GM19395 (cell line): ENCODE measurements around the gene ARHGEF9.
A peak's percentile ranks its signal among the peaks of the same experiment; 100 is the strongest.
"Not testable (repeated sequence)": the region's sequence is repeated elsewhere in the genome, so short reads cannot be mapped to it uniquely, and the experiment has no call there.

ENCODE experiments used
- ATAC-seq: cut with Tn5 transposase; IDR thresholded peaks from one replicate; pipeline ENCODE4 v1.9.1; 2021; ENCODE audit warnings: mild to moderate bottlenecking, moderate library complexity; ENCODE audit not compliant: unreplicated experiment

ARHGEF9 gene

GRCh38 chrX:63784902-63785707 lies at the start of gene ARHGEF9:
TSS of gene ARHGEF9 (minus strand) at chrX:63785214. CDS start at chrX:63785145, 69 bp downstream.
- no peak for ATAC-seq

DNA sequence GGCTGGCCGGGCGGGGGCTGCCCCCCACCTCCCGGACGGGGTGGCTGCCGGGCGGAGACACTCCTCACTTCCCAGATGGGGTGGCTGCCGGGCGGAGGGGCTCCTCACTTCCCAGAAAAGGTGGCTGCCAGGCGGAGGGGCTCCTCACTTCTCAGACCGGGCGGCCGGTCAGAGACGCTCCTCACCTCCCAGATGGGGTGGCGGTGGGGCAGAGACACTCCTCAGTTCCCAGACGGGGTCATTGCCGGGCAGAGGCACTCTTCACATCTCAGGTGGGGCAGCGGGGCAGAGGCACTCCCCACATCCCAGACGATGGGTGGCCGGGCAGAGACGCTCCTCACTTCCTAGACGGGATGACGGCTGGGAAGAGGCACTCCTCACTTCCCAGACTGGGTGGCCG lies 40.4 kb upstream of the ARHGEF9 start:
- not testable (repeated sequence) for ATAC-seq

- no peak for ATAC-seq
These were observed 33.1 kb upstream of the ARHGEF9 start for GRCh38 chrX:63818156-63818555.

GRCh38 chrX:63817696-63818095 lies 32.7 kb upstream of the ARHGEF9 start:
- no peak for ATAC-seq

- ATAC-seq = no peak
These were observed 27.8 kb upstream of the ARHGEF9 start for GRCh38 chrX:63812823-63813222.

- ATAC-seq = no peak
These were observed 25.7 kb upstream of the ARHGEF9 start for GRCh38 chrX:63810746-63811145.

DNA sequence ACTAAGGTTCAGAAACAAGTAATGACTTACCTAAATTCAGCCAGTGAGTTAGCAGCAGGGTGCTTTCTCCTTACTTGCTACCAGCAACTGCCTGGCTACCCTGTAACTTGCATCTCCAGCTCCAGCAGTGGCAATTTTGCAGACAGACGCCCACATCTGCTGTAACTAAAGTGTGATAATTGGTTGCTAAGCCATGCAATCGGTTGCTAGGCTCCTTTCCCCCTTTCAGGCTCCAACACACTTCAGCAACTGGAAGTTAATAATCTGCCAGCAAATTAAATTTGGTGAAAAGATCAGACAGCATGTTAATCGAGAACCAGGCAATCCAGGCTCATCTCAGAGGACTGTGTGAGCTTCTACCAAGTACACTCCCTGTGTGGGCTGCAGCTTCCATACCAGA lies 24.2 kb upstream of the ARHGEF9 start:
- ATAC-seq = no peak

GRCh38 chrX:63795406-63795805 lies 10.4 kb upstream of the ARHGEF9 start:
- not testable (repeated sequence) for ATAC-seq

- ATAC-seq = no peak
These were observed 660 bp upstream of the ARHGEF9 start for GRCh38 chrX:63785708-63786040.

- ATAC-seq = no peak
These were observed 590 bp downstream of the ARHGEF9 start for GRCh38 chrX:63784346-63784901.

DNA sequence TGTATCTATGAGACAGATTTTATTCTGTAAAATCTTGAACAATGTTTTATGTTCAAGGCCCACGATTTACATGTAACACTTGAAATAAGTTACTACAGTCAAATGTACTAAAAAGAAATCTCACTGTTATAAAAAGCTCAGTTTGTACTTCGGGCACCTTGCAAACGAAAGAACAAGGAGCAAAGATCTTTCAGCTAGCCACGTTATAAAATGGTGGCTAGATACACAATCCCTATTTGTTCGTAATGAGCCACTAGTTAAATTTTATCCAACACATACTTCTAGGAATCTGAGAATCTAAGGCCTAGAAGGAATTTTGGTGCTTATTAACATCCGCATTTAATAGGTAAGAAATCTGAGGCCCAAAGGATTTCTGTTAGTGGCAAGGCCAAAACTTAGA lies 2.5 kb downstream of the ARHGEF9 start:
- no peak for ATAC-seq

GRCh38 chrX:63768760-63769159 lies 16.3 kb downstream of the ARHGEF9 start:
- no peak for ATAC-seq

- no peak for ATAC-seq
These were observed 19.3 kb downstream of the ARHGEF9 start for GRCh38 chrX:63765712-63766111.

DNA sequence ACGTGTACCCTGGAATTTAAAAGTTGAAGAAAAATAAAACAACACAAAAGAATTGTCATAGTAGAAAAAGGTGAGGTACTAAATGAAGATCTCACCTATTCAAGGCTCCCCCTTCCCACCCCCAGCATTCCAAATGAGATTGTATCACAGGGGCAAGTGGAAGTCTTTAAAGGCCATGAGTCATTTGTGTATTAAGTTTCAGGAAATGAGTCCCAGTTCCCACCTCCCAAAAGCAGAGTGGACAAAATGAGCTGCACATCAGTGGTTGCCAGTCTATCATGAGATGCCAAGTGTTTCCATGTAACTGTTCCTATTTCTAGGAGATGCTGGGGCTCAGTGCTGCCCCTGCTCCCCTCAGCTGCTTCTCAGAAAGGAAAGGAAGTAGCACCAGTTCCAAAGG lies 20.1 kb downstream of the ARHGEF9 start:
- ATAC-seq = no peak

- ATAC-seq = peak; percentile 88
These were observed 23.4 kb downstream of the ARHGEF9 start for GRCh38 chrX:63761639-63762038.

DNA sequence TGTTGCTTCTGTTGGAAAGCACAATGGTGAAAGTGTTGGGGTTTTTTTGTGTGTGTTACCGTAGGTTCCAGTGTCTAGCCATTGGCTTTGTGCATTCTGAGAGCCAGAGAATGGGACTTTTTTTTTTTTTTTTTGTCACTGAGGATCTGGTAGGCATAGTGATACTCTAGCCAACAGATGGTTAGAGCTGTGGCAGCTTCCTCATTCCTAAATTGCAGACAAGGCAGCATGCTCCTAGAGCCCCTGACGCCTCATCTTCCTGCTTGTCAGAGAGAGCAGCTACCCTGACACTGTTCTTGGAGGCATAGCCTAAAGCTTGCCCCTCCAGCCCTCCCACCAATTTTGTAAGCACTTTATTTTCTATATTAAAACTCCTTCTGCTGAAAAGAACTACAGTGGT lies 27.0 kb downstream of the ARHGEF9 start:
- ATAC-seq = no peak

GRCh38 chrX:63755892-63756291 lies 29.1 kb downstream of the ARHGEF9 start:
- no peak for ATAC-seq

DNA sequence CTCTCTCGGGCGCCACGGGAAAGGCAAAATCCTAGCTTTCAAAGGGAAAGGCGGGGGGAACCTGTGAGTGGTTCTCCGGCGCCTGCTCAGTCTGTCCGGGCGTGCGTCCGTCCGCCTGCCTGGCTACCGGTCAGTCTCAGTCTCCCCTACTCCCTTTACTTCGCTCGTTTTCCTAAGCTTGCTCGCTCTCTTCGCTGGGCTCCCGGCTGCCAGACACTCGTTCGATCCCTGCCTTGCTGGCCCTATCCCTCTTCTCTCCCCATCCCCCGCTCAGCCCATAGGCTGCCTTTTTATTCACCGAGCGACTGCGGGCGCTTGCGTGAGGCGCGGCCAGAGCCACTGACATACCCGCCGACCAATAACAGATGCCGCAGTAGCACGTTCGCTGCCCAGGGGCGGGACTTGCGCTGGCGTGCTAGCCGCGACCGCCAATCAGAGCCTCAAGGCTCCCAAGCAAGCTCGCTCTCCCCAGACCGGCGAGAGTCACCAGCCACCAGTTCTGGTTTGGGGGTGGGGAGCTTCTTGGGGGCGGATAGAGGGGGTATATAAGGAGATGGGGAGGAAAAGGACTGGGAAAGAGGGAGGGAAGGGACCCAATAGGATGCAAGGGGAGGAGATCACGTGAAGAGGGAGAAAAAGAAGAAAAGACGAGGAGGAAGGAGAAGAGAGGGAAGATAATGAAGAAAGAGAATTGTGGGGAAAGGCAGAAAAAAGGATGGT lies 30.0 kb downstream of the ARHGEF9 start:
- ATAC-seq = peak; percentile 95

GRCh38 chrX:63754136-63754859 lies 30.7 kb downstream of the ARHGEF9 start:
- ATAC-seq = peak; percentile 38

GRCh38 chrX:63751481-63751880 lies 33.5 kb downstream of the ARHGEF9 start:
- no peak for ATAC-seq

DNA sequence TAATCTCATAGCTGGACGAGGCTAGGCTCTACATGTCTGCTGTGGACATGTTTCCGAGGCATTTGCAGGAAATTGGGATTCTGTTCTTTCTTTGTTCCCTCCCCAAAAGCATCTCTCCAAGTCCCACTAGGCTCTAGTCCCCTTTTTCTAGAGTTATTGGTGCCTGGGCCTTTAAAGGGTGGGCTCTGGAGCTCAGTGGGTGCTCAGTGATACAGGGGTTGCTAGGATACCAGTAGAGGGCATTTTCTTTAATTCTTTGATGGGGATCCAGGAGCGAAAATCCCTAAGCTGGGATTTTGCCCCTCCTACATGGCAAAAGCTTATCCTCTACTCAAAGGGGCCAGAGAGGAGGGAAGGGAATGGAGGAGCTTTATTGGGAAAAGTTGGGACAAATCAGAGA lies 34.2 kb downstream of the ARHGEF9 start:
- ATAC-seq = no peak
